Middle frontal gyrus (tissue), 1 donor: ENCODE measurements around the gene EXOG.

Source experiments
- DNase-seq: peaks from one replicate; pipeline ENCODE4 v3.0.0-alpha.2; 2015; ENCODE audit warnings: low spot score; ENCODE audit errors: extremely low spot score

EXOG gene

GRCh38 chr3:38496131-38496910 lies at the start of gene EXOG:
Gene EXOG, plus strand, starts transcription at chr3:38496340. Its CDS starts 28 bp downstream, at chr3:38496368.
- peak; percentile 75 for DNase-seq

- no peak for DNase-seq
These were observed 49.3 kb upstream of the EXOG start for GRCh38 chr3:38446812-38447211.

GRCh38 chr3:38450853-38451252 lies 45.3 kb upstream of the EXOG start:
- DNase-seq, result no peak

GRCh38 chr3:38453075-38453912 lies 42.8 kb upstream of the EXOG start, which contains the start of gene ACVR2B:
Gene ACVR2B, plus strand, starts transcription at chr3:38453890. Its CDS starts 433 bp downstream, at chr3:38454323.
- peak; percentile 53 for DNase-seq

GRCh38 chr3:38453913-38454177 lies 42.3 kb upstream of the EXOG start:
- DNase-seq, result no peak

GRCh38 chr3:38454178-38454883 lies 41.8 kb upstream of the EXOG start:
- no peak for DNase-seq

- DNase-seq, result no peak
These were observed 41.1 kb upstream of the EXOG start for GRCh38 chr3:38454884-38455638.

GRCh38 chr3:38455639-38456430 lies 40.3 kb upstream of the EXOG start:
- no peak for DNase-seq

GRCh38 chr3:38457111-38458003 lies 38.8 kb upstream of the EXOG start:
- no peak for DNase-seq

GRCh38 chr3:38458796-38459498 lies 37.2 kb upstream of the EXOG start:
- no peak for DNase-seq

- DNase-seq, result no peak
These were observed 36.6 kb upstream of the EXOG start for GRCh38 chr3:38459499-38460048.

- DNase-seq, result no peak
These were observed 35.5 kb upstream of the EXOG start for GRCh38 chr3:38460377-38461270.

GRCh38 chr3:38465588-38466154 lies 30.5 kb upstream of the EXOG start:
- no peak for DNase-seq

GRCh38 chr3:38468765-38469164 lies 27.4 kb upstream of the EXOG start:
- DNase-seq, result no peak

- no peak for DNase-seq
These were observed 26.3 kb upstream of the EXOG start for GRCh38 chr3:38469852-38470251.

GRCh38 chr3:38471260-38471857 lies 24.8 kb upstream of the EXOG start:
- DNase-seq, result no peak

GRCh38 chr3:38472342-38472741 lies 23.8 kb upstream of the EXOG start:
- no peak for DNase-seq
